HG03571 (cell line): ENCODE results near the gene TPRKB.
"Not testable (repeated sequence)": the region's sequence is repeated elsewhere in the genome, so short reads cannot be mapped to it uniquely, and the experiment has no call there.

Source experiments
- ATAC-seq: cut with Tn5 transposase; IDR thresholded peaks from one replicate; pipeline ENCODE4 v1.9.1; 2021; ENCODE audit not compliant: unreplicated experiment

The TPRKB gene

DNA sequence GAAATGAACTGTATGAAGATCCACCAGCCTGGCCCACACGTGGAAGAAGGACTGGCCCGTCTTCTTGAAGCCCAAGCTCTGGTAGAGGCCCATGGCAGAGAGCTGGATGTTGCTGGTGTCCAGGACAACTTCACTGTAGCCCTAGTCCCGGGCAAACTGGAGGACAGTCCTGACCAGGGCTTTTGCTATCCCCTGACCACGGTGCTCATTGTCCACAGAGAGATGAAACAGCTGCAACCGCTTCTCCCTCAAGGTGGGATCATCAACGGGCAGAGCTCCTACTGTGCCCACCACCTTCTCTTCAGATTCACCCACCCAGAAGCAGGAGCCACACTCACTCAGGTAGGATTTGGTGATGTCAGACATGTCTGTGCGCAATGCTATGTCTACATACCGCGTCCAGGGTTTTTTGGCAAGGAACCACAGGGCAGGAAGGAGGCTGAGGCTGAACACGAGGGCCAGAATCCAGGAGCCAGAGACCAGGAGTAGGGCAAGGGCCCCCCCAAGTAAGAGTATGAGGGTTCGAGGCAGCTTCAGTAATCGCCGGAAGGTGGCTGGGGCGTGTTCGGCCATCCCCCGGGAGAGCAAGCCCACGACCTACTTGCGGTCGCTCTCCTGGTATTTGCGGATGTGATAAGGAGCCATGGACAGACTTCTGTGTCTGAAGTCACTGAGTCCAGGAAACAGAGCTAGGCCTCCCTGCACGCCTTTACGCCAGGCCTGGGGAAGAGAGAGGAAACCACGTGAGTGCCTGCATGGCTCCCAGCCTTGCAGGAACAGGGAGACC is 36.3 kb downstream of the TPRKB start:
- no peak for ATAC-seq

DNA sequence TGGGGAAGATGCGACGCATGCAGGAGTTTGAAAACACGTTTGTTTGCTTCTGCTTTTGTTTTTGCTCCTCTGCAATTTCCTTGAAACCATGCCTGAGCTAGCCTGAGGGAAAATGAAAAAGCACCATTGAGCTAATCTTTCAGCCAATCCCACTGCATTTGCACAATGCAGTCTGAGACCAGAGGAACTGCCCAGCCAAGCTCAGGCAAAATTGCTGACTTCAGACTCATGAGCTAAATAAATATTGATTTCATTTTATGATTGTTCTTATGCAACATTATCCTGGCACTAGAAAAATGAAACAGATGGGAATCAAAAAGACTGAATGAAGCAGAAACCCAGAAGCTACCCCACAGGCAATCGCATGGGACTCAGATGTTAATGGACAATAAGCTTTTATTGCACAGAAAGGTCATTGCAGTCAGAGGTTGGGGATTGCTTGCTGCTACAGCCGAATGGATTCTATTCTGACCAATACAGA is 37.0 kb downstream of the TPRKB start:
- ATAC-seq, result no peak

DNA sequence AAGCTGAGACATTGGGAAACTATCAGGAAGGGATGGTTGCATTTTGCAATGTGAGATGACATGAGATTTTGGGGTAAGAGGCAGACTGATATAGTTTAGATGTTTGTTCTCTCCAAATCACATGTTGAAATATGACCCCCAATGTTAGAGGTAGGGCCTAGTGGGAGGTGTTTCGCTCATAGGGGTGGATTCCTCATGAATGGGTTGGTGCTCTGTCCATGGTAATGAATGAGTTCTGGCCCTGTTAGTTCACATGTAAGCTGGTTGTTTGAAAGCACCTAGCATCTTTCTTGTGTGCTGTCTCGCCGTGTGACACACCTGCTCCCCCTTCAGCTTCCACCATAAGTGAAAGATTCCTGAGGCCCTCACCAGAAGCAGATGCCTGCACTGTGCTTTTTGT is 37.7 kb downstream of the TPRKB start:
- no peak for ATAC-seq

DNA sequence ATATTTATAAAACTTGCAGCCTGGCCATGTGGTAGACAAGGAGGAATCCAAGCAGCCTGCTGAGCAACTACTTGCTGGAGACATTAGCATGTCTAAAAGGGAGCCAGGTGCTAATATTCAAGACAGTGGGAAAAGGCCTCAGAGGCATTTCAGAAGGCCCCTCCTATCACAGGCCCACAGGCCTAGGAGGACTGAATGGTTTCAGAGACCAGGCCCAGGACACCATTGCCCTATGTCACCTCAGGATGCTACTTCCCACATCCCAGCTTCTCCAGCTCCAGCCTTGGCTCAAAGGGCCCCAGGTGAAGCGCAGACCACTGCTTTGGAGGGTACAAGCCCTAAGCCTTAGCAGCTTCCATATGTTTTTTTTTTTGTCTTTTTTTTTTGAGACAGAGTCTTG is 39.0 kb downstream of the TPRKB start:
- ATAC-seq, result no peak

DNA sequence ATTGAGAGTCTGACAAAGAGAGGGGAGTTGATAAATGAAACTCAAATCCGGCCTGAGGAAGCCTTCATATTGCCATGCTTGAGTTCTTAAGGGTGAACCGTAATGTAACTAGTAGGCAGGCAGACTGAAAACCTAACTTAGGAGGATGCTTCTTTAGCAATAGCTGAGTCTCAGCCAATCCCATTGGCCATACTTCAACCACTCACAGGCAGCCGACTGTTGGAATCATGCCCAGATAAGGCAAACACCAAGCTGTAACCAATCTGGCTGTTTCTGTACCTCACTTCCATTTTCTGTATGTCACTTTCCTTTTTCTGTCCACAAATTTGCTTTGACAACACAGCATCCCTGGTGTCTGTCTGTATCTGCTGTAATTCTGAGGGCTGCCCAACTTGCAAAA is 39.5 kb downstream of the TPRKB start:
- ATAC-seq, result no peak

DNA sequence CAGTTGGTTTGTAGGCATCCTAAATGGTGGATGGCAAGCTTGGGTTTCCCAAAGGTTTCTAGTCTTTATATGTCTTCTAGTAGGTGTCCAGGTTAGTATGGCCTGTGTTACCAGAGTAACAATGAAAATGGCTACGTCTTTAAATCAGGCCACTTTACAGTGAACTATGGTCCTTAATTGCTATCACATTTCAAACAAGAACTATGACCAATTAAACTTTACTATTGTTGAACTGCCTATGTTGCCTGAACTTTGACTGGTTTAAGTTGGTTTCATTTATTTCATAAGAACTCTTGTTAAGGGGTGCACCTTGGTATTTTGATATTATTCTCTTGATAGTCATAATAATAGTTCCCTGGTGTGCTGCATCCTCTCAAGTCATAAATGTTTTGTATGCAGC is 40.2 kb downstream of the TPRKB start:
- not testable (repeated sequence) for ATAC-seq

DNA sequence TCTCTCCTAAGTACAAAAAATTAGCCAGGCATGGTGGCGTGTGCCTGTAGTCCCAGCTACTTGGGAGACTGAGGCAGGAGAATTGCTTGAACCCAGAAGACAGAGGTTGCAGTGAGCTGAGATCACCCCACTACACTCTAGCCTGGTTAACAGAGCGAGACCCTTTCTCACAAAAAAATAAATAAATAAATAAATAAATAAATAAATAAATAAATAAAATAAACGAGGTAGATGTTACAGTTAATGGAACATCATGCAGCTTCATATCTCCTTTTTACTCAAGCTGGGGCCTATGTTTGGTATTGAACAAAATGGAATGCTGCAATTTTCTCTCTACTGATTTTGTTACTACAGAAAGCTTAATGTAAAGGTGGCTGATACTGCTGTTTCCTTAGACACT is 40.6 kb downstream of the TPRKB start:
- not testable (repeated sequence) for ATAC-seq

DNA sequence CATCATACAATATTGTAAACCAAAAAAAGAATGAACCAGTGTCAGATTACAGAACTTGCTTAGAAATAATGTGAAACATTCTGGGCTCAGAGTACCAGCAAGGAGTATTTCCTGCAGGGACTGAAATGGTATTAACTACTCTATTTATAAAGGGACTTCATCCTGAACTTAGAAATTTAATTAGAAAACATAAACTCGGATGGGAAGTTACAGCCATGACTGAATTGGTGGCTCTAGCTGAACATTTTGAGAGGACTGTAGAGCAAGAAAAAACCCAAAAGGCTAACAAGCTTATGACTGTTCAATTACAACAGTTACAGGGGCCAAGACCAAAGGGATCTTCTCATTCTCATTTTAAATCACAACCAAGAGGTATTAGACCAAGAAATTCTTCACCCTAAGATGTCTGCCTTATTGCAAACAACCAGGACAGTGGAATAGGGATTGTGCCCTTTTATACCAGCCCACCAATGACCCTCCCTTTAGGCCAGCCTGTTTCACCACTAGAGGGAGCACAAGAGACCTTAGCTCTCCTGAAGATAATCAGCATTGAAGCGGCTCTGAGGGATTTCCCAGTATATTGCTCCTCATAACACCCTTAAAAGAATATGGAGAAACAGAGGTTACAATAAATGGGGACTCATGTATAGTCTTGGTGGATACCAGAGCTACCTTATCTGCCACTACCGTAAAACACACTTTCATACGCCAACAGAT is 46.6 kb downstream of the TPRKB start:
- ATAC-seq, result not testable (repeated sequence)

DNA sequence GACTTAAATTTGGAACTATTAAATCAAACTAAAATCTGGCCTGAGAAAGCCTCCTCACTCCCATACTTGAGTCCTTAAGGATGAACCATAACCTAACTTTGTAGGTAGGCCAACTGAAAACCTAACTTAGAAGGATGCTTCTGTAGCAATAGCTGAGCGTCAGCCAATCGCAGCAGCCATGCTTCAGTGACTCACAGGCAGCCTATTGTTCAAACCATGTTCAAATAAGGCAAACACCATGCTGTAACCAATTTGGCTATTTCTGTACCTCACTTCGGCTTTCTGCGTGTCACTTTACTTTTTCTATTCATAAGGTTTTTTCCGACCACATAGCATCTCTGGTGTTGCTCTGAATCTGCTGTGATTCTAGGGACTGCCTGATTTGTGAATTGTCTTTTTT is 48.7 kb downstream of the TPRKB start:
- ATAC-seq, result not testable (repeated sequence)

DNA sequence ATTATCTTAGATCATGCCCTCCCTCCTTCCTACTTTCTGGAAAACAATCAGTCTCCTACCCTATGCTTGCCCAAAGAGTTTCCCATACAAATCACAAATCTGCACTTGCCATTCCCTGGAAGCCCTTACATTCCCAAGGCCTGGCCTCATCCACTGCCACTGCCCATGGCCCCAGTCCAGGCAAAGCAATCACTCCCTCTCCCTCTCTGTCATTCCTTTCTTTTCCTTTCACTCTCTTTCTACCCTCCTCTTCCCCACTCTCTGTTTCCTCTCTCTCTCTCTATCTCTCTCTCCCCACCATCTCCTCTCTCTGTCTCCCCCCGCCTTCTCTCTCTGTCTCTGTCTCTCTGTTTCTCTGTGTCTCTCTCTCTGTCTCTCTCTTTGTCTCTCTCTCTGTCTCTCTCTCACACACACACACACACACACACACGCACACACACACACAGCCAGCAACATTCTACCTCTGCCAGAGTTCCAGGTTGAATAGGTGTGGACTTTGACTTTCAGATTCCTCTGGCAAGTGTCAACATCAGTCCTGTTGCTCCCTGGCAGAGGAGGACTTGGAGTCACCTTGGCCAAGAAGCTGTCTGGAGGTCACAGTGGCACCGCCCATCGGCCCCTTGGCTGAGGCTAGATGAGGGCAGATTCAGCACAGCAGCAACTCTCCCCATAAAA is 51.2 kb downstream of the TPRKB start:
- no peak for ATAC-seq

DNA sequence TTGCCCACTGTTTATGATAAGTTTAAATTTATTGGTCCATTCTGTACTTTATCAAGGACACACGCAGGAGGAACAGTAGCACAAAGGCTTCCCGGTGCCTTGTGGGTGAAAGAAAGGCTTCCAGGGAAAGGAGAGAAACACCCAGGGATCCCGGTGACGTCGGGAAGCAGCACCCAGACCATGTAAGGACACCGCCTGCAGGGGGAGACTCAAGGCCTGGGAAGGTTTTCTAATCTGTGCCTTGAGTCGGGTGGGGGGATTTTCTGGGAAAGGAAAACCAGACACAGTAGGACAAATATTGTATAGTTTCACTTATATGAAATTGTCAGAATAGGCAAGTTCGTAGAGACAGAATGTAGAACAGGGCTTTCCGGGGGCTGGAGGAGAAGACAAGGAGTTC is 52.2 kb downstream of the TPRKB start:
- ATAC-seq, result not testable (repeated sequence)

DNA sequence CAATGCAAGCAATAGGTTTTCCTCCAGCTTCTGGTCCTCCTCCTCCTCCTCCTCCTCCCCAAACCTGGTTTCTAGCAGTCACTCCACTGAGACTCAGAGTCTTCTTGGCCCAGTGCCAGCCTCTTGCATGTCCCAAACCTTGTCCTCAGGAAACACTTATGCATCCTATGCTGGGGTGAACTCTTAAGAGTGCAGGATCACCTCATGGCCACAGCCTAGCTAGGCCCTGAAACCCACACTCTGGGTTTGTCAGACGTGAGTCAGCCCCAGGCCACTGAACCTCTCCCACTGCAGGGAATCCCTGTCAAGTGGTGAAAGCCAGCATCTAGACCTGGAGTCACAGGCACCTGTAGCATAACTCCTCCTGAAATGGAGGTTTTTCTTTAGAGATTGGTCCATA is 52.8 kb downstream of the TPRKB start:
- ATAC-seq, result not testable (repeated sequence)

DNA sequence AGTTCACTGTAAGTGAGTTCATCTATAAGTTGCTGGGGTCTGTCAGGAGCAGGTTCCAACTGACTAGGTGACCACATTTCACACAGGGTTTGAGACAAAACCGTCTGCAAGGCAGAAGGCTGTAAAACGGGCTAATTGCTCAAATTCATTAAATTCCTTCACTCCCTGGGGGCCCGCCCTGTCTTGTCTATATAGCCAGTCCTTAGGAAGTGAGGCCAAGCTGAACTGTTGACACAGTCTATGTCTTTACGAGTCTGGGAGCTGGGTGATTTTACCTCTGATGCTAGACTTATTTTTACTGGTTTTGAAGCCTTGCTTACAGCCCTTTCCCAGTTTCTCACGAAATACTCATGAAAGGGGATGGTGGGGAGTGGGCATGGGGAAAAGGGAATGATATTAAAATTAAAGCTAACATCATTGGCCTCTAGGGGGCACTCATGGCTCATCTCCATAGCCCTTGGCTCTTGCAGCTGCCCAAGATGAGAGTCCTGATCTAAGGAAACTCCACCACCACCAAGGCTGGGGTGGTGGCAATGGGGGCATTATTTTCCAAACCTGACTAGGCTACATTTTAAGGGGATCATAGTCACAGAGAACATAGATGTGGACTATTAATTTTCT is 57.1 kb downstream of the TPRKB start:
- not testable (repeated sequence) for ATAC-seq
